ENCODE data around the gene CUL3. TPM values are rescaled to one million over a fixed set of nuclear protein-coding genes. Genes with fewer than 3 reads are reported as not detected.

CUL3 gene
- total and polyA plus RNA-seq, 10 of the 15 experiments (the other 5 are each of a cell fraction or from before 2014, with no cell fraction given), result 22.0 to 95.4 (median 53.4) TPM

Other genes with a start within 250 kb of the CUL3 start
- gene FAM124B, start 183.3 kb downstream of the CUL3 start, total RNA-seq (2014; rRNA removed), result not detected in 2 replicates
- not detected in 2 replicates for gene FAM124B, start 183.3 kb downstream of the CUL3 start, total RNA-seq (2014; rRNA removed; fragmentation: Illumina TruSeq; extraction: Trizol)
- gene FAM124B, start 183.3 kb downstream of the CUL3 start, total RNA-seq (2021), result not detected in 2 replicates
- gene FAM124B, start 183.3 kb downstream of the CUL3 start, polyA plus RNA-seq (2011; rRNA removed), result not detected in 2 replicates
- gene FAM124B, start 183.3 kb downstream of the CUL3 start, polyA plus RNA-seq (2014; fragmentation: Illumina TruSeq; extraction: Trizol), result not detected in 2 replicates
- gene FAM124B, start 183.3 kb downstream of the CUL3 start, polyA plus RNA-seq (2014; fragmentation: Nextera tagmentation; extraction: Ambion mirVana), result not detected
- gene FAM124B, start 183.3 kb downstream of the CUL3 start, polyA plus RNA-seq (2014; rRNA removed), result not detected in 2 replicates
- gene FAM124B, start 183.3 kb downstream of the CUL3 start, polyA plus RNA-seq (2016; fragmentation: Nextera tagmentation; extraction: Ambion mirVana), result not detected
- not detected in 2 replicates for gene CCDC195, start 131.0 kb upstream of the CUL3 start, total RNA-seq (2014; rRNA removed)
- gene CCDC195, start 131.0 kb upstream of the CUL3 start, total RNA-seq (2014; rRNA removed; fragmentation: Illumina TruSeq; extraction: Trizol), result not detected in 2 replicates
- not detected in 2 replicates for gene CCDC195, start 131.0 kb upstream of the CUL3 start, total RNA-seq (2021)
- 0.16 TPM in 1 of 2 replicates, not detected in the other for gene CCDC195, start 131.0 kb upstream of the CUL3 start, polyA plus RNA-seq (2011; rRNA removed)
- not detected in 2 replicates for gene CCDC195, start 131.0 kb upstream of the CUL3 start, polyA plus RNA-seq (2014; fragmentation: Illumina TruSeq; extraction: Trizol)
- not detected for gene CCDC195, start 131.0 kb upstream of the CUL3 start, polyA plus RNA-seq (2014; fragmentation: Nextera tagmentation; extraction: Ambion mirVana)
- gene CCDC195, start 131.0 kb upstream of the CUL3 start, polyA plus RNA-seq (2014; rRNA removed), result not detected in 2 replicates
- not detected for gene CCDC195, start 131.0 kb upstream of the CUL3 start, polyA plus RNA-seq (2016; fragmentation: Nextera tagmentation; extraction: Ambion mirVana)

Measured in GM12878 (cell line).